Endothelial cell of hepatic sinusoid (primary cell): ENCODE data around the gene TCFL5.

ENCODE experiments used
- in situ Hi-C: cut with HindIII; loops from 2 replicates; pipeline ENCODE4 v1.10.0; 2017; ENCODE audit warnings: low sequenced_read_pairs

Gene TCFL5

GRCh38 chr20:62801284-62802010, 60.2 kb downstream of the TCFL5 start:
- in situ Hi-C loops = no loop called here

GRCh38 chr20:62800314-62801259, 61.0 kb downstream of the TCFL5 start:
- in situ Hi-C loops = no loop called here

DNA sequence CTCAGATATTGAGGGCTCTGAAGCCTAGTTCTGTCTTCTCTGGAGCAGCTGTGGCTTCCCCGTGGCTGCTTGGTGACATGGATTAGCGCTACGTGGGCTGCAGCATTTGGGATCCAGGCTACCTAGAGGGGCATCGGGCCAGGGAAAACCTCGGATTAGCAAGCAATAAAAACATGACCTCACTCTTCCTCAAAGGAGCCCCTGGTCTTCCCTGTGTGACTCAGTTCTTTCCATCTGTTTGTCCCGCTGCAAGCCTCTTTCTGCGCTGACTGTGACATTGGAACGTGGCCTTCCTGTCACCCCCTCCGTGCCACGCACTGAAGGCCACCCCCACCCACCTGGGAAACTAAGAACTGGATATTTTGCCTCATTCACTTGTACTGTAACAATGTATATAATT, 61.7 kb downstream of the TCFL5 start:
- in situ Hi-C loops = no loop called here

DNA sequence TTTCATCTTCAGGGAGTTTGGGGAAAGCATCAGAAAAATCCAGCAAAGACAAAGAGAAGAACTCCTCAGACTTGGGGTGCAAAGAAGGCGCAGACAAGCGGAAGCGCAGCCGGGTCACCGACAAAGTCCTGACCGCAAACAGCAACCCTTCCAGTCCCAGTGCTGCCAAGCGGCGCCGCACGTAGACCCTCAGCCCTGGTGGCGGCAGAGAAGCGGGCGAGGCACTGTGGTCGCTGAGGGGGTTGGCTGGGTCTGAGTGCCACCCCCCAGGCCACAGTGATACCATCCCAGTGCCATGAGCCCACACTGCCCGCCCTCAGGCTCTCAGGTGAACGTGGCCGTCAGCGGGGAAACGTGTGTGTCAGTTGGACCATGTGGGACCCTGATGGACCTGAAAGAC, 62.2 kb downstream of the TCFL5 start:
- in situ Hi-C loops = no loop called here

GRCh38 chr20:62799036-62799435, 62.6 kb downstream of the TCFL5 start:
- in situ Hi-C loops = no loop called here

GRCh38 chr20:62797671-62798532, 63.7 kb downstream of the TCFL5 start:
- in situ Hi-C loops = no loop called here

DNA sequence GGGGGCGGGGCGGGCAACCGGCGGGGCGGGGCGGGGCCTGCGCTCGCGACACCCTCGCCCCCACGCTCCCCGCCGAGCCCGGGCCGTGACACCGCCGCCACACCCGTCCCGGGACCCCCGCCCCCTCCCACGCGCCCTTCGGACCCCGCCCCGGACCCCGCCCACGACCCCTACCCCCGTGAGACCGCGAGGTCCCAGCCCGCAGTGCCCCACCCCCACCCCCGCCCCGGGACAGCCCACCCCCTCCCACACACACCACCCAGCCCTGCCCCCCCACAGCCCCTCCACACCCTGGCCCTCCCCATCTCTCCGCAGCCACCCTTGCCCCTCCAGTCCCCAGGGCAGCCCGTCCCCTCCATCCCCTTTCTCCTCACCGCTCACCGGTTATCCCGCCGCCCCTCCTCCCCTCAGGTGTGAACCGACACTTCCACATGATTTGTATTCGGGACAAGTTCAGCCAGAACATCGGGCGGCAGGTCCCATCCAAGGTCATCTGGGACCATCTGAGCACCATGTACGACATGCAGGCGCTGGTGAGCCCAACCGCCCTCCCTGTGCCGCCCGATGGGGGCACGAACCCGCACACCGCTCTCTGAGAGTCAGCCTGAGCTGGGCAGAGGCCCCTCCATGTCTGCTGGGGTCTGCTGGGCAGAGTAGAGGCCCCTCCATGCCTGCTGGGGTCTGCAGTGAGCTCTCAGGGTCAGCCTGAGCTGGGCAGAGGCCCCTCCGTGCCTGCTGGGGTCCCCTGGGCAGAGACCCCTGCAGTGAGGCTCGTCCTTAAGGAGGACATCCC, 64.7 kb downstream of the TCFL5 start:
- in situ Hi-C loops = no loop called here

GRCh38 chr20:62795023-62795761, 66.4 kb downstream of the TCFL5 start:
- in situ Hi-C loops = no loop called here

- in situ Hi-C loops = no loop called here
These were observed 67.5 kb downstream of the TCFL5 start for GRCh38 chr20:62794007-62794724.

- in situ Hi-C loops = no loop called here
These were observed 67.9 kb downstream of the TCFL5 start for GRCh38 chr20:62793757-62794006.

DNA sequence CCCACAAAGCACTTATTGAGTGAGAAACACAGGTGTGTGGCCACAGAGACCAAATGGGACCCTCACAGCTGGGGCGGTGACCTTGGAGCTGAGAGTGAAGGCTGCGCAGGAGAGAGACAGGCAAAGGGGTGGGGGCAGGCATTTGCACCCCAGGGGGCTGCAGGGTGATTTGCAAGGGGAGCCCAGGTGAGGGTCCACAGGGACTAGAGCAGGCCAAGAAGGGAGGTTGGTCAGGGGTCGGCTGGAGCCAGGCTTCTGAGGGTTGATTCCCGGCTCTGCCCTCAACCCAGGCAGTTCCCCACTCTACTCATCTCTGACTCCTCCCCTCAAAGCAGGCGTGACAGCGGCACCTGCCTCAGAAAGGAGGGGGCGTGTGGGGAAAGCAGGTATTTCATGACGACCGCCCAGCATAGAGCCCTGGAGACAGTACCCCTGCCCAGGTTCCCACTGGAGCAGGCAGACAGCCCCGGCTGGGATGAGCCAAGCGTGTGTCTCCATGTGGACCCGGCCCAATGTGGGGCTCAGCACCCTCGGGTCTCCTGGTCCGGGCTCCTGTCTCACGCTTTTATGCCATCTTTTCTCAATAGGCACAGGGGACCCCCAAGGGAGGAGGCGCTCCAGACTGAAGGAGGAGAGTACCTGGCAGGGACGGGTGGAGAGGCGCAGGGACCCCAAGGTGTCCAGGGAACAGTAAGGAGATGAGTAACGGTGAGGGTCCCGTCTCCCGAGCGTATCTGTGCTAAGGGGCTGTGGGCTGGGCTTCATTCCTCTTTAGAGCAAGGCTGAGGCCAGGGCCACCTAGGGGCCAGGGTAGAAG, 68.5 kb downstream of the TCFL5 start:
- in situ Hi-C loops = no loop called here

GRCh38 chr20:62792182-62792939, 69.3 kb downstream of the TCFL5 start:
- in situ Hi-C loops = no loop called here

DNA sequence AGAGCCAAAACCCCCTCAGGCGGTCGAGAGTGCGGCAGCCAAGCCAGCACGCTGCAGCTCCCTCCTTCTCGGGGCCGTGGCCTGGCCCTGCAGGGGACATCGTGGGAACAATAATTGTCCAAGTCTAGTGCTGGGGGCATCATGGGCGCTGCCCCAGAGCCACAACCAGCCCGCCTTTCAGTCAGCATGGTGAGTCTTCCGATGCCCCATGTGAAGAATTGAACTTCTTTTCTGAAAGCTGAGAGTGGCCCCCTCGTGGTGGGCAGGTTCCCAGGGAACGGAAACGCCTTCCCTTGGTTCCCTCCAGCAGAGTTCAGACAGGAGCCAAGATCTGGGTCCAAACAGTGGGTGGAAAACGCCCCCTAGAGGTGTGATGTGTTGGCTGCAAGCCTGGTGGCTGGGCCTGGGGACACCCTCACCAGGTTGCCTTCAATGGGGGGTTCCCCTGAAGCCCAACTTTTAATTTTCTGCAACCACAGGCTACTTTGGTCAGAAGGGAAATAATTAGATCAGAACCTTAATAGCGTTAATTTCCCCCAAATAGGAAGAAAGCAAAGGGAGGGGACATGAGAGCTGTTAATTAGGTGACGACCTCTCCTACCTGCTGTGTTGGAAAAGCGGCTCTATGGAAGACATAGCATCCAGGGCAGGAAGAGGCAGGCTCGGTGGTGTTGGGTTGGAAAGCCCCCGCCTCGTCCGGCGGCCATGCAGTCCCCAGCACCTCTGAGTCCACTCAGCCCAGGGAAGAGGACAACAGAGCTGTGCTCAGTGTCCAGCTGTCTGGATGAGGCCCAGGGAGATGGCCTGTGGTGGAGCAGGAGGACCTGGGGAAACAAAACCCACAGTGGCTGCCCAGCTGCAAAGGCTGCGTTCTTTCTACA, 70.1 kb downstream of the TCFL5 start:
- in situ Hi-C loops = no loop called here
